ELF-1 (cell line): ENCODE data around the gene NUTF2.
"Not testable (repeated sequence)": the region's sequence is repeated elsewhere in the genome, so short reads cannot be mapped to it uniquely, and the experiment has no call there.

Experiments
- DNase-seq: peaks from one replicate; pipeline ENCODE4 v3.0.0-alpha.2; 2016; ENCODE audit warnings: low read depth, low spot score

Gene NUTF2

DNA sequence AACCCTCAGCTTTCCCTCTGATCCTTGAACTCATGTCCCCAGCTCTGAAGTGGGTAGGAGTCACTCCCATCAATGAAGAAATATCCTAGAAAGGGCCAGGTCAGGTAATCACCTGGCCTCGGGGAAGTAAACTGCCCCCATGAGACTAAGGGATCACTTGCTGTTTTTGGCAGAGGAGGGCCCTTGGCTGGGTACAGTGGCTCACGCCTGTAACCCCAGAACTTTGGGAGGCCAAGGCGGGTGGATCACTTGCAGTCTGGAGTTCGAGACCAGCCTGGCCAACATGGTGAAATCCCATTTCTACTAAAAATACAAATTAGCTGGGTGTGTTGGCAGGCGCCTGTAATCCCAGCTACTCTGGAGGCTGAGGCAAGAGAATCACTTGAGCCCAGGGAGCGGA is 17.3 kb downstream of the NUTF2 start:
- DNase-seq, result not testable (repeated sequence)

GRCh38 chr16:67864594-67864993 is 17.9 kb downstream of the NUTF2 start:
- DNase-seq, result no peak

GRCh38 chr16:67865318-67865717 is 18.6 kb downstream of the NUTF2 start:
- peak; percentile 60 for DNase-seq

DNA sequence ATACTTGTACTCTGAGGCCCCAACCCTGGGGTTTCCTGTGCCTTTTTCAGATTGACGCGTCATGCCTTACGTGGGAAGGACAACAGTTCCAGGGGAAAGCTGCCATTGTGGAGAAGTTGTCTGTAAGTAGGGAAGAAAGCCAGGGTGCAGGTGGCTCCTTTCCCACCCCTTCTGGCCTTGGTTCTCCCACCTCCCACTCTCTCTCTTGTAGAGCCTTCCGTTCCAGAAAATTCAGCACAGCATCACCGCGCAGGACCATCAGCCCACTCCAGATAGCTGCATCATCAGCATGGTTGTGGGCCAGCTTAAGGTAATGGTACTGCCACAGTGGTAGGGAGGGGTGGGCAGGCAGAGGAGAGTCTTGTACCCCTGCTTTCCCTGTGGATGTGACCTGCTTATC is 21.6 kb downstream of the NUTF2 start:
- no peak for DNase-seq

DNA sequence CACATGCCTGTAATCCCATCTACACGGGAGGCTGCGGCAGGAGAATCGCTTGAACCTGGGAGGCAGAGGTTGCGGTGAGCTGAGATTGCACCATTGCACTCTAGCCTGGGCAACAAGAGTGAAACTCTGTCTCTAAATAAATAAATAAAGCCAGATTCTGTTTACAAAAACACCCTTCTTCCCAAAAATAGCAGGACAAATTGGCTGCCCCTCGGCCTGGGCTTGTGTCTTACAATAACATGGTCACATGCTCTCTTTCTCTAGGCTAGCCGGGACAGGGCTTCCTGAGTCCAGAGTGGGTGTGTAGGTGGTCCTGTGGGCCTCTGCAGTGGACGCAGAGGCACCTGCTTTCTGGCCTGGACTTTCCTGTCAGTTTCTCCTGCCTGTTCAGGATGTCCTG is 22.9 kb downstream of the NUTF2 start:
- DNase-seq, result no peak

DNA sequence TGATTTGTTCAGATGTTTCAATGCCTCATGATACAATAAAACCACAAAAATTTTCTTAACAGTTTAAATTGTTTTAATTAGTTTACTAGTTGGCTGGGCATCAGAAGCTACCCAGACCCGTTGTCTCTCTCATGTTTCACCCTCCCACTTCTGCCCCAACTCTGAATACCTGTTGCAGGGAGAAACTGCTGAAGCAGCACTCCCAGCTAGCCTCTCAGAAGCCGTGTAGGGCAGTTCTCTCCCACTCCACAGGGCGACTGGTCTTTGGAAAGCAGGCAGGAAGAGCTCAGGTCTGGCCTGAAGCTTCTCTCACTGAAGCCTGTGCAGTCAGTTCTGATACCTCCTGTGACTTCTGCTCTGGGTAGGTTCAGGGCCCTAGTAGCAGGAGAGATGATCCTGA is 24.5 kb downstream of the NUTF2 start:
- DNase-seq, result no peak

DNA sequence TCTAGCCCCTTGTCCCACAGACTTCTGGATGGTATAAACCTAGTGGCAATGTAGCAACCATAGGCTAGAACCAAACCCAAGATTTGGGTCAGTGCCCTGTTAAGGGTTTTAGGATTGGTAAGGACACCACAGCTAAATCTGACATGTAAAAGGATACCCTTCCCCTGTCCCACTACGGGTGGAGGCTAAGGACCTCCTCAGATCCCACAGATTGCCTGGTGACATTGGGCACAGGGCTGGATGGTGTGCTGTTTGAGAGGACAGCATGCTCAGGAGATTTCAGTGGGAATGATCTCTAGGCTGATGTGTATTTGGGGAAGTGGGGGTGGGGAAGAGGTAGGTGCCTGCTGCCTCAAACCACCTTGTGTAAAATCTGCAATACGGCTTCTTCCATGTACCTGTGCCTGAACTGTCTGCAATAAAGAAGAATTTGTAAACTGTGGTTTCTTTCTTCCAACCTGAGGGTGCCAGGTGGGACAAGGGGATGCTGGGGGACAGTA is 25.4 kb downstream of the NUTF2 start:
- DNase-seq, result no peak

DNA sequence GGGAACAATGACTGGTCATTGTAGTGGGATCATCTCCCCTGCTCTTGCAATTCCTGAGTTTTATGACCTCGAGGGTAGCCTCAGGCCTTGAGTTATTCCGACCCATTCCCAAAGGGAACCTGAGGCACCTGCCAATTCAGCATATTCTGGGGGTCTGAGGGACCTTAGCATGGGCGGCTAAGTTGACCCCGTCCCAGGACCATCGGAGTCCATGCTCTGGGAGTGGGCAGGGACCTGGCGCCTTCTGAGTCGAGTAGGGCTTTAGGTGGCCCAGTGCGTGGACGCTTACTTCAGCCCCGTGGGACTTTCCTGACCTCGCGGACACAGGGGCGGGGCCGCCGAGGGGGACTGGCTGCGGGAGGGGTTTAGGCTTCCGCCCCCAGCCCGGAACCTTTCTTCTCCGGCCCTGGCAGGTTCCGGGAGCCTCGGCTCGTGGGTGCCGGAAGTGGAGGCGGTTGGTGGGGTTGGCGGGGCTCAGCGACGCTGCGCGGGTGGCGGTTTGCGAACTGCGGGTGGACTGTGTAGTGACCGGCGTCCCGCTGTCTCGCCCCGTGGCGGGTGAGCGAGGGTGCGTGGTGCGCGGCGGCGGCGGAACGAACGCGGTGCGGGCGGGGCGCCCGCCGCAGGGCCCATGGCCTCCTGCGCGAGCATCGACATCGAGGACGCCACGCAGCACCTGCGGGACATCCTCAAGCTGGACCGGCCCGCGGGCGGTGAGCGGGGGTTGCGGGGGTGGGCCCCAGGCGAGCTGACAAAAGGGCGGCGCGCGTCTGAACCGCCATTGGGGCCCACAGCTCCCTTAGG is 26.1 kb downstream of the NUTF2 start, which contains the start of gene EDC4:
TSS of gene EDC4 (plus strand) at position 422 of the 804 bp plus-strand sequence. CDS start at position 632, 210 bp downstream.
- peak; percentile 81 for DNase-seq

- DNase-seq, result no peak
Observed at GRCh38 chr16:67873435-67874370, 27.0 kb downstream of the NUTF2 start.

GRCh38 chr16:67874372-67874771 is 27.6 kb downstream of the NUTF2 start:
- DNase-seq, result no peak

GRCh38 chr16:67877064-67877463 is 30.3 kb downstream of the NUTF2 start:
- DNase-seq, result no peak

DNA sequence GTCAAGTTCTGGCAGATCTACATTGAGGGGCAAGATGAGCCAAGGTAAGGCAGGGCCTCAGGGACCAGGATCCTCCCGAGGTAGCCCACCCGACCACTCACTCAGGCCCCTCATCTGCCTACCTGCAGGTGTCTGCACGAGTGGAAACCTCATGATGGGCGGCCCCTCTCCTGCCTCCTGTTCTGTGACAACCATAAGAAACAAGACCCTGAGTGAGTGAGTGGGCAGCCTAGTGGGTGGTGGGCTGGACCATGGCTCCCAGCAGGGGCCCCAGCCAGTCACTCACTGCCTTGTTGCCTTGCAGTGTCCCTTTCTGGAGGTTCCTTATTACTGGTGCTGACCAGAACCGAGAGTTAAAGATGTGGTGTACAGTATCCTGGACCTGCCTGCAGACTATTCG is 31.5 kb downstream of the NUTF2 start:
- no peak for DNase-seq

GRCh38 chr16:67878846-67879245 is 32.1 kb downstream of the NUTF2 start:
- no peak for DNase-seq

DNA sequence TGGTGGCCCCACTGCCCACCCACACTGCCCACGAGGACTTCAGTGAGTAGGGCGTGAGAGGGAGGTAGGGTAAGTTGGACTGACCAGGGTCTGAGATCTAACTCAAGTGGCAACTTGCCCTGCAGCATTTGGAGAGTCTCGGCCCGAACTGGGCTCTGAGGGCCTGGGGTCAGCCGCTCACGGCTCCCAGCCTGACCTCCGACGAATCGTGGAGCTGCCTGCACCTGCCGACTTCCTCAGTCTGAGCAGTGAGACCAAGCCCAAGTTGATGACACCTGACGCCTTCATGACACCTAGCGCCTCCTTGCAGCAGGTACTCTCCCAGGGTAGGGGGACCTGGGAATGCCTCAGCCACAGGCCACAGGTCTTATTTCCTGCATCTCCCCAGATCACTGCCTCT is 32.7 kb downstream of the NUTF2 start:
- no peak for DNase-seq

- no peak for DNase-seq
Observed at GRCh38 chr16:67879936-67880335, 33.2 kb downstream of the NUTF2 start.

- no peak for DNase-seq
Observed at GRCh38 chr16:67880584-67880983, 33.9 kb downstream of the NUTF2 start.

DNA sequence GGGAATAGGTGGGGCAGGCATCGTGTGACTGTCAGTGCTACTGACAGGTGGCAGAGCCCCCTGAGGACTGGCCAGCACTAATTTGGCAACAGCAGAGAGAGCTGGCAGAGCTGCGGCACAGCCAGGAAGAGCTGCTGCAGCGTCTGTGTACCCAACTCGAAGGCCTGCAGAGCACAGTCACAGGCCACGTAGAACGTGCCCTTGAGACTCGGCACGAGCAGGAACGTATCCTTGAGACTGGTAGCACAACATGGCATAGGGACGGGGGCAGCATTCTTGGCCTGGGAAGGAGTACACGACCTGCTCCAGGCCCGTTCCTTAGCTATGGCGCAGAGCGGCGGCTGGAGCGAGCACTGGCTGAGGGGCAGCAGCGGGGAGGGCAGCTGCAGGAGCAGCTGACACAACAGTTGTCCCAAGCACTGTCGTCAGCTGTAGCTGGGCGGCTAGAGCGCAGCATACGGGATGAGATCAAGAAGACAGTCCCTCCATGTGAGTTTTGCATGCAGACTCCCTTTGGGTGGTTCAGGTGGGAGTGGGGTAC is 35.0 kb downstream of the NUTF2 start:
- no peak for DNase-seq

GRCh38 chr16:67882374-67883145 is 35.8 kb downstream of the NUTF2 start:
- DNase-seq, result no peak

- DNase-seq, result peak; percentile 83
Observed at GRCh38 chr16:67883146-67883871, 36.6 kb downstream of the NUTF2 start.

GRCh38 chr16:67883872-67884261 is 37.1 kb downstream of the NUTF2 start:
- DNase-seq, result peak; percentile 86

GRCh38 chr16:67884684-67885083 is 38.0 kb downstream of the NUTF2 start, which contains the start of gene NRN1L:
Gene NRN1L (plus strand): TSS chr16:67884885. CDS start chr16:67884904, 19 bp downstream.
- DNase-seq, result peak; percentile 97
